Measurements from ENCODE around the gene CALD1. TPM values are rescaled to one million over a fixed set of nuclear protein-coding genes. Genes with fewer than 3 reads are reported as not detected.
A peak's percentile ranks its signal among the peaks of the same experiment; 100 is the strongest.

Gene CALD1
- total RNA-seq, 1 experiment from 2014 or later: 47.9 TPM

- BruUV-seq (replicated peaks): no TSS peak
- Histone ChIP-seq H3K27me3 (replicated peaks; ENCODE audit: insufficient read depth, low read depth, low read length, poor library complexity) (no peaks in the 10 kb centered on the region), H3K36me3 (ENCODE audit: insufficient read depth, low read length, poor library complexity, severe bottlenecking) (no peaks in the 10 kb centered on the region), H3K9me3 (ENCODE audit: low read depth, low read length, poor library complexity, severe bottlenecking) (no peaks in the 10 kb centered on the region), H3K4me3 (ENCODE audit: low read depth, low read length, poor library complexity, severe bottlenecking) (no peak overlapping the region), H3K4me1 (ENCODE audit: insufficient read depth, low read length, poor library complexity, severe bottlenecking) (peaks cover 31% of the 10 kb centered on the region), H3K27ac (ENCODE audit: low read depth, low read length, poor library complexity, severe bottlenecking) (no peak overlapping the region)
- DNase-seq (ENCODE audit: low spot score): no peak
- ChIA-PET CTCF (no interaction called here), POLR2A (ENCODE audit: low non-redundant PET) (no interaction called here)
- intact Hi-C loops (cut with micrococcal nuclease; ENCODE audit: unreplicated experiment): no loop called here
- TF ChIP-seq EZH2 (IDR thresholded peaks at IDR 0.05; ENCODE audit: borderline replicate concordance, low read depth, low read length, poor library complexity, severe bottlenecking) (no peak), CTCF (conservative IDR thresholded peaks at IDR 0.05; ENCODE audit: low read depth, low read length) (no peak)
Measured at GRCh38 chr7:134875867-134876266, 96.4 kb downstream of the CALD1 start.

GRCh38 chr7:134878746-134879357 is 99.4 kb downstream of the CALD1 start:
- no peak overlapping the region for H3K4me3 ChIP-seq (ENCODE audit: low read depth, low read length, poor library complexity, severe bottlenecking)
- no peak for DNase-seq (ENCODE audit: low spot score)
- CTCF ChIA-PET: no interaction called here
- peaks cover 6% of the 10 kb centered on the region for H3K4me1 ChIP-seq (ENCODE audit: insufficient read depth, low read length, poor library complexity, severe bottlenecking)
- H3K36me3 ChIP-seq (ENCODE audit: insufficient read depth, low read length, poor library complexity, severe bottlenecking): no peaks in the 10 kb centered on the region
- TF ChIP-seq CTCF (conservative IDR thresholded peaks at IDR 0.05; ENCODE audit: low read depth, low read length): 0 out of 2 replicates have a peak, but pooled peaks have one; percentile 21
- no peak for TF ChIP-seq EZH2 (IDR thresholded peaks at IDR 0.05; ENCODE audit: borderline replicate concordance, low read depth, low read length, poor library complexity, severe bottlenecking)
- H3K27ac ChIP-seq (ENCODE audit: low read depth, low read length, poor library complexity, severe bottlenecking): no peak overlapping the region
- intact Hi-C loops (cut with micrococcal nuclease; ENCODE audit: unreplicated experiment): no loop called here
- no TSS peak for BruUV-seq (replicated peaks)
- POLR2A ChIA-PET (ENCODE audit: low non-redundant PET): no interaction called here
- H3K27me3 ChIP-seq (replicated peaks; ENCODE audit: insufficient read depth, low read depth, low read length, poor library complexity): no peaks in the 10 kb centered on the region
- H3K9me3 ChIP-seq (ENCODE audit: low read depth, low read length, poor library complexity, severe bottlenecking): no peaks in the 10 kb centered on the region

GRCh38 chr7:134879815-134880475 is 100.5 kb downstream of the CALD1 start:
- Histone ChIP-seq H3K36me3 (ENCODE audit: insufficient read depth, low read length, poor library complexity, severe bottlenecking) (no peaks in the 10 kb centered on the region), H3K27me3 (replicated peaks; ENCODE audit: insufficient read depth, low read depth, low read length, poor library complexity) (no peaks in the 10 kb centered on the region), H3K4me3 (ENCODE audit: low read depth, low read length, poor library complexity, severe bottlenecking) (no peak overlapping the region), H3K4me1 (ENCODE audit: insufficient read depth, low read length, poor library complexity, severe bottlenecking) (peaks cover under 1% of the 10 kb centered on the region), H3K27ac (ENCODE audit: low read depth, low read length, poor library complexity, severe bottlenecking) (no peak overlapping the region), H3K9me3 (ENCODE audit: low read depth, low read length, poor library complexity, severe bottlenecking) (no peaks in the 10 kb centered on the region)
- no TSS peak for BruUV-seq (replicated peaks)
- no peak for TF ChIP-seq CTCF (conservative IDR thresholded peaks at IDR 0.05; ENCODE audit: low read depth, low read length)
- no peak for TF ChIP-seq EZH2 (IDR thresholded peaks at IDR 0.05; ENCODE audit: borderline replicate concordance, low read depth, low read length, poor library complexity, severe bottlenecking)
- DNase-seq (ENCODE audit: low spot score): no peak
- POLR2A ChIA-PET (ENCODE audit: low non-redundant PET): no interaction called here
- CTCF ChIA-PET: no interaction called here
- intact Hi-C loops (cut with micrococcal nuclease; ENCODE audit: unreplicated experiment): no loop called here
